Type B pancreatic cell (in vitro differentiated cells): ENCODE data around the gene MAF. TPM values are rescaled to one million over a fixed set of nuclear protein-coding genes. Genes with fewer than 3 reads are reported as not detected.

Experiments
- DNase-seq: peaks from one replicate; pipeline ENCODE4 v3.0.0; 2021; ENCODE audit warnings: mixed read lengths; ENCODE audit not compliant: unreplicated experiment; ENCODE audit errors: extremely low spot score
- H3K27ac Mint-ChIP-seq: 2 replicates; pipeline ENCODE4 v1.8.0; 2021; ENCODE audit warnings: mild to moderate bottlenecking, mixed read lengths
- H3K27me3 Mint-ChIP-seq: 2 replicates; pipeline ENCODE4 v1.8.0; 2021; ENCODE audit warnings: mixed read lengths
- H3K36me3 Mint-ChIP-seq: 2 replicates; pipeline ENCODE4 v1.8.0; 2021; ENCODE audit warnings: mixed read lengths
- H3K4me1 Mint-ChIP-seq: one replicate; pipeline ENCODE4 v1.8.0; 2021; ENCODE audit warnings: mixed read lengths; ENCODE audit not compliant: unreplicated experiment
- H3K4me3 Mint-ChIP-seq: 2 replicates; pipeline ENCODE4 v1.8.0; 2021; ENCODE audit warnings: mild to moderate bottlenecking, mixed read lengths
- H3K9me3 Mint-ChIP-seq: 2 replicates; pipeline ENCODE4 v1.8.0; 2021; ENCODE audit warnings: mixed read lengths
- total RNA-seq: library from RNA; stranded (reverse); gene quantifications from 2 replicates; pipeline ENCODE4 v1.2.1, GENCODE V29; 2021; ENCODE audit warnings: low replicate concordance
- TF ChIP-seq, protein P1 (sequence below): fragments of 200-600 bp; sonication (generic); conservative IDR thresholded peaks from 2 replicates; pipeline ENCODE4 v1.5.0; 2021; ENCODE audit warnings: antibody characterized with exemption, mild to moderate bottlenecking

The MAF gene
- total RNA-seq, 1 donor from 2014 or later, result 33.0 TPM

DNA sequence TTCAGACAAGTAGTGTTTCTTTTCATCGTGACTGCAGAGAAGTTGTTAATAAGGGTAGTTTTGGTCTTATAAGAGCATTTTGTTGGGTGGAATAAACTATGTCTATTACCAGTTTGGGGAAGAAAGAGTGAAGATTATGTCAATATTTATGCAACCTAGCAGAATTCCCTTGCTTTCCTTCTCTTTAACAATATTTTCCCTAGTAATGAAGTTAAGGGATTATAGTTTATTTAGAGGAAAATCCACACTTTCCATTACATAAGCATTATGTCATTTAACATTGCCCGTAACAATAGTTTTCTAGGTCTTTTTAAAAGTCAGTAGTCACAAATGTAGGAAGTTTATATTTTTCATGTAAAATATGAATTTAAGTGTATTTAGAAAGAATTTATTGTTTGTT, 2.5 kb upstream of the MAF start:
- Mint-ChIP-seq H3K9me3 (no peaks in the 10 kb centered on the region), H3K4me1 (peaks cover 32% of the 10 kb centered on the region), H3K27me3 (peaks cover 48% of the 10 kb centered on the region), H3K27ac (no peak overlapping the region), H3K36me3 (no peaks in the 10 kb centered on the region), H3K4me3 (peak overlapping the region; percentile 93)
- no peak for DNase-seq
- TF ChIP-seq, protein P1, sequence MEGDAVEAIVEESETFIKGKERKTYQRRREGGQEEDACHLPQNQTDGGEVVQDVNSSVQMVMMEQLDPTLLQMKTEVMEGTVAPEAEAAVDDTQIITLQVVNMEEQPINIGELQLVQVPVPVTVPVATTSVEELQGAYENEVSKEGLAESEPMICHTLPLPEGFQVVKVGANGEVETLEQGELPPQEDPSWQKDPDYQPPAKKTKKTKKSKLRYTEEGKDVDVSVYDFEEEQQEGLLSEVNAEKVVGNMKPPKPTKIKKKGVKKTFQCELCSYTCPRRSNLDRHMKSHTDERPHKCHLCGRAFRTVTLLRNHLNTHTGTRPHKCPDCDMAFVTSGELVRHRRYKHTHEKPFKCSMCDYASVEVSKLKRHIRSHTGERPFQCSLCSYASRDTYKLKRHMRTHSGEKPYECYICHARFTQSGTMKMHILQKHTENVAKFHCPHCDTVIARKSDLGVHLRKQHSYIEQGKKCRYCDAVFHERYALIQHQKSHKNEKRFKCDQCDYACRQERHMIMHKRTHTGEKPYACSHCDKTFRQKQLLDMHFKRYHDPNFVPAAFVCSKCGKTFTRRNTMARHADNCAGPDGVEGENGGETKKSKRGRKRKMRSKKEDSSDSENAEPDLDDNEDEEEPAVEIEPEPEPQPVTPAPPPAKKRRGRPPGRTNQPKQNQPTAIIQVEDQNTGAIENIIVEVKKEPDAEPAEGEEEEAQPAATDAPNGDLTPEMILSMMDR, result no peak

DNA sequence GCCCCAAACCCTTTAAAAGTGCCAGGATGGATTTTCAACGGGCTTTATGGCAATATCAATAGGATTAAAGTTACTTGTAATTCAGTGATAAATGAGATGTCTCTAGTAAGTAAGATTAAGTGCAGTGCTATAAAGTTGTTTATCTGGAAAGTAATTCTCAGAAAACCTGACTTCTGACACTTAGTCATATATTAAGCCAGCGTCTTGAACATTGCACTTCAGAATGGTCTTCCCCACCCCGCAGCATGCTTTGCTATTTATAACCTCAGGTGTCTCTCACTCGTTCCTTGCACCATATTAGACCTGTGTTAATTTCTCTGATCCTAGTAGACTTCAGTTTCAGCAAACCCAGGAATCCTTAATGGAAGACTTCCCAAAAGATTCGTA, 2.1 kb upstream of the MAF start:
- no peak overlapping the region for H3K27ac Mint-ChIP-seq
- peaks cover 48% of the 10 kb centered on the region for H3K27me3 Mint-ChIP-seq
- DNase-seq, result no peak
- H3K4me3 Mint-ChIP-seq, result peak overlapping the region; percentile 93
- TF ChIP-seq, protein P1, result no peak
- no peaks in the 10 kb centered on the region for H3K36me3 Mint-ChIP-seq
- peaks cover 32% of the 10 kb centered on the region for H3K4me1 Mint-ChIP-seq
- no peaks in the 10 kb centered on the region for H3K9me3 Mint-ChIP-seq

DNA sequence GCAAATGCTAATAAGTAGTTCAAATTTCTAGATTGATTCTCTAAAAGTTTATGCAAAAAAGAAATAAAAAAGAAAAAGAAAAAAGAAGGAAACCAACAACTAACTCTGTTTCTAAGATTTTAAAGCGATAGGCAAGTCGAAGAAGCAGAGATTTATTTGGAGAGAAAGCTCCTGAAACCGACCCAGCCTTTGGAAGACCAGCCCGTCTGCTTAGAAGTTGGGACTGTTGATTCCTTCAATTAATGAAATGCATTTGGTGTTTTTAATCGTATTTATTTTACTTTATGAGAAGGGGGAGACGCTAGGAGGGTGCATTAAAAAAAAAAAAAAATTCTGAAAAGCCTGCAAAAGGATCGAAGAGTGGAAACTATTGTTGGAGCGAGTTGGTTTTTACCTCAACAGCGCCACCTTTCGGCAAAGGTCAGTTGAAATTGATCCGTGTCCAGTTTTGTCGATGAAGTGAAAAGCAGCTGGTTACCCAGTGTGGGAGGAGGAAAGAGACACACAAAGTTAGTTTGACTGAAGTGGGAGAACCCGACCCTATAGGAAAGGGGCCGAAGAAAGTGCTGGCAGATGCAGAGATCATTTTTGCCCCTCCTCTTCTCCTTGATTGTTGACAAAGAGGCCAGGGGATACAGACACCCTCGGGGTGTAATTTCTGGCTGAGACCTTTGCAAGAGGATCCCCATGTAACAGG, 1.5 kb upstream of the MAF start:
- Mint-ChIP-seq H3K36me3 (no peaks in the 10 kb centered on the region), H3K27ac (peak overlapping the region; percentile 92), H3K9me3 (no peaks in the 10 kb centered on the region), H3K4me1 (peaks cover 32% of the 10 kb centered on the region), H3K4me3 (peak overlapping the region; percentile 93), H3K27me3 (peaks cover 45% of the 10 kb centered on the region)
- DNase-seq, result peak; percentile 86
- TF ChIP-seq, protein P1, result peak; percentile 90

DNA sequence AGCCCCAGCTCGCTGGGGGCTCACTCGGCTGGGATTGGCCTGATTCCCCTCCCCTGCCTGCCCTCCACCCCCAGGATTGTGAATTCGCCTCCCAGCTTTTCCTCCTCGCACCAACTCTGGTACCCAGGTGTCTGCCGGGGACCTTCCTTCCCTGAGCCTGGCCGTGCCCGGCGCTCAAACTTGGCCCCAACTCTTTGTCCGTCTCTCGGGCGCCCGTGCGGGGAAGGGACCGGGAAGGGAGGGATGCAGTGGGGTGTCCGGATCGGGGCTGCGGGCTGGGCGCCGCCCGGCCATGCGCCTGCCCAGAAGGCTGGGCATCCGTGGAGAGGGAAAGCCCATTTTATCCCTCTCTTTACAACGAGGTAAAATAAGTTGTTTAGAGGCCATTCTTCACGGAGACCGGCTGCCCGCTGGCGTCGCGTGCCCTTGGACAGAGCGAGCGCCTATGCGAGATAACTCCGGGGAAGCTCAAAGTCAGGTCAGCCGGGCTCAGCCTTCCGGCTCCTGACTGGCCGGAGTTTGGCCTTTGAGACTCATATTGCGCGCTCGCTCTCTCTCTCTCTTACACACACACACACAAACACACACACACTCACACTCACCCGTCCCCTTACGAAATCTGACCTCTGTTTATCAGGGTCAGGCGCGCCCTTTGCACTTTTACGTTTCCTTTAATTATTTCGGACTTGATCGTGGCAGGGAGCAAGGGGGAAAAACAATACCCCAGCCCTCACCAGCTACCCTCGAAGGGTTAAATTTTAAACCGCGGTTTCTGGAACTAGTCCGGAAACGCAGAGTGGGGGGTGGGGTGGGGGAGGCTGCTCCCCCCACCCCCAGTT, 774 bp upstream of the MAF start:
- Mint-ChIP-seq H3K27me3 (peaks cover 45% of the 10 kb centered on the region), H3K36me3 (no peaks in the 10 kb centered on the region), H3K4me3 (peak overlapping the region; percentile 93), H3K9me3 (no peaks in the 10 kb centered on the region), H3K27ac (peak overlapping the region; percentile 92), H3K4me1 (peaks cover 32% of the 10 kb centered on the region)
- TF ChIP-seq, protein P1, result no peak
- no peak for DNase-seq

DNA sequence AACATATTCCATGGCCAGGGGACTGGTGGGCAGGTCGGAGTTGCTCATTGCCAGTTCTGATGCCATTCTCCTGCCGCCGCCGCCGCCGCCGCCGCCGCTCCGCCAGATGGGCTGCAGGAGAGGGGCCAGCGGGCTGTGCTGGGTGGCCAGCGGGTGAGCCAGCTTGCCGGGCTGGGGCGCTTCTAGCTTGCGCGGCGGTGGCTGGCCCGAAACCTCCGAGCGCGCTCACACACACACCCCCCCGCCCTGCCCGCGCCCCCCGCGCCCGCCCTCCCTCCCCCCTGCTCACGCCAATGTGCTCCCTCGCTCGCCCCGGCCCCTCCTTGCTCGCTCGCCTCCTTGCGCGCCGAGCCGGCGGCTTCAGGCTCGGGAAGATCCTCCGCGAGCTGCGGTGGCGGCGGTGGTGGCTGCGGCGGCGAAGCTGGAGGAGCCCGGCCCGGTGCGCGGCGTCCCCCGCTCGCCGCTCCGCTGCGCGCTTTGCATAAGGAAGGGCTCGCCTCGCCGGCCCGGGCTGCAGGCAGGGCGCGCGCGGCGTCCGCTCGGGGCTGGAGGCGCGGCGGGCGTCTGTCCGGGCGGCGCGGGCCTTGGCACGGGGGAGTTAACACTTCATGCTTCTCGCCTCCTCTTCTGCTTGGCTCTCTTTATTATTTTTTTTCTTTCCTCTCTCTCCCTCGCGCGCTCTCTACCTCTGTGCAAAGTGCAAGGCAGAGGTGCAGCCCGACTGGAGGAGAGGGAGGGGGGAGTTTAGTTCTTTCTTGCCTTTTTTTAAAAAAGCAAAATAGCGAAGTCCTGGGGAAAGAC, 500 bp downstream of the MAF start:
- H3K27ac Mint-ChIP-seq, result peak overlapping the region; percentile 92
- peak overlapping the region; percentile 93 for H3K4me3 Mint-ChIP-seq
- TF ChIP-seq, protein P1, result peak; percentile 8
- no peaks in the 10 kb centered on the region for H3K9me3 Mint-ChIP-seq
- H3K36me3 Mint-ChIP-seq, result peaks cover 4% of the 10 kb centered on the region
- H3K27me3 Mint-ChIP-seq, result peaks cover 40% of the 10 kb centered on the region
- H3K4me1 Mint-ChIP-seq, result peaks cover 30% of the 10 kb centered on the region
- DNase-seq, result peak; percentile 76
